Neural cell (in vitro differentiated cells): ENCODE data around the gene ACOX3. TPM values are rescaled to one million over a fixed set of nuclear protein-coding genes. Genes with fewer than 3 reads are reported as not detected.
"Not testable (repeated sequence)": the region's sequence is repeated elsewhere in the genome, so short reads cannot be mapped to it uniquely, and the experiment has no call there.

ENCODE experiments used
- H2AFZ ChIP-seq: fragments of 200-600, 300-800 bp; sonication (generic), shearing (Covaris generic); 2 replicates; pipeline ENCODE4 v1.6.0; 2014; ENCODE audit warnings: low read depth, mild to moderate bottlenecking, antibody characterized with exemption, low read length, moderate library complexity
- H3F3A ChIP-seq: fragments of 200-600 bp; shearing (Covaris generic); 2 replicates; pipeline ENCODE4 v1.6.1; 2016; ENCODE audit warnings: mild to moderate bottlenecking, moderate library complexity, mixed read lengths, antibody characterized with exemption, low read length; ENCODE audit not compliant: insufficient read depth, poor library complexity, severe bottlenecking
- H3K27ac ChIP-seq: fragments of 200-600, 300-800 bp; sonication (generic), shearing (Covaris generic); 2 replicates; pipeline ENCODE4 v1.5.1; 2014; ENCODE audit warnings: mild to moderate bottlenecking, low read length, moderate library complexity
- H3K27me3 ChIP-seq: fragments of 300-800, 200-600 bp; sonication (generic), shearing (Covaris generic); 2 replicates; pipeline ENCODE4 v1.6.0; 2014; ENCODE audit warnings: mild to moderate bottlenecking, low read depth, low read length, moderate library complexity; ENCODE audit not compliant: insufficient read depth
- H3K36me3 ChIP-seq: fragments of 300-800, 200-600 bp; sonication (generic), shearing (Covaris generic); 2 replicates; pipeline ENCODE4 v1.5.1; 2014; ENCODE audit warnings: mild to moderate bottlenecking, antibody characterized with exemption, low read length, moderate library complexity; ENCODE audit not compliant: insufficient read depth
- H3K4me2 ChIP-seq: fragments of 300-800, 200-600 bp; sonication (generic), shearing (Covaris generic); 2 replicates; pipeline ENCODE4 v1.6.0; 2014; ENCODE audit warnings: mild to moderate bottlenecking, low read length
- H3K4me3 ChIP-seq: fragments of 300-800, 200-600 bp; sonication (generic), shearing (Covaris generic); 2 replicates; pipeline ENCODE4 v1.5.1; 2014; ENCODE audit warnings: mild to moderate bottlenecking, low read length, moderate library complexity
- H3K79me2 ChIP-seq: fragments of 200-600 bp; shearing (Covaris generic); replicated peaks from 2 replicates; pipeline ENCODE4 v1.6.0; 2014; ENCODE audit warnings: mild to moderate bottlenecking, low read length, moderate library complexity; ENCODE audit not compliant: insufficient read depth
- H3K9ac ChIP-seq: fragments of 300-800, 200-600 bp; sonication (generic), shearing (Covaris generic); 2 replicates; pipeline ENCODE4 v1.6.1; 2016; ENCODE audit warnings: mild to moderate bottlenecking, low read length, mixed read lengths
- H3K9me2 ChIP-seq: fragments of 200-600 bp; shearing (Covaris generic); 2 replicates; pipeline ENCODE4 v1.6.1; 2016; ENCODE audit warnings: mild to moderate bottlenecking, low read length, mixed read lengths; ENCODE audit not compliant: insufficient read depth
- H3K9me3 ChIP-seq: fragments of 200-600, 300-800 bp; sonication (generic), shearing (Covaris generic); 2 replicates; pipeline ENCODE4 v1.6.1; 2016; ENCODE audit warnings: mild to moderate bottlenecking, mixed run types, low read length, moderate library complexity, mixed read lengths
- H4K20me1 ChIP-seq: fragments of 200-600 bp; shearing (Covaris generic); 2 replicates; pipeline ENCODE4 v1.6.1; 2016; ENCODE audit warnings: mild to moderate bottlenecking, mixed run types; ENCODE audit not compliant: insufficient read depth
- EP300 ChIP-seq: fragments of 450-650 bp; conservative IDR thresholded peaks from 2 replicates; pipeline ENCODE4 v1.6.1; 2014; ENCODE audit warnings: antibody characterized with exemption, mild to moderate bottlenecking, moderate library complexity; ENCODE audit not compliant: poor library complexity, severe bottlenecking
- EZH2 ChIP-seq: fragments of 200-600, 300-800 bp; shearing (Covaris generic), sonication (generic); IDR thresholded peaks from 2 replicates; pipeline ENCODE4 v1.6.1; 2014; ENCODE audit warnings: antibody characterized with exemption, low read length, borderline replicate concordance, mild to moderate bottlenecking; ENCODE audit not compliant: insufficient read depth, poor library complexity, severe bottlenecking
- MXI1 ChIP-seq: fragments of 450-650 bp; conservative IDR thresholded peaks from 2 replicates; pipeline ENCODE4 v1.6.1; 2014; ENCODE audit warnings: antibody characterized with exemption, mild to moderate bottlenecking; ENCODE audit not compliant: poor library complexity, severe bottlenecking
- POLR2AphosphoS5 ChIP-seq: IDR thresholded peaks from 2 replicates; pipeline ENCODE4 v1.6.1; 2012
- RAD21 ChIP-seq: fragments of 450-650 bp; conservative IDR thresholded peaks from 2 replicates; pipeline ENCODE4 v1.6.1; 2014; ENCODE audit warnings: antibody characterized with exemption, mild to moderate bottlenecking, moderate library complexity
- SMC3 ChIP-seq: fragments of 450-650 bp; conservative IDR thresholded peaks from 2 replicates; pipeline ENCODE4 v1.6.1; 2014; ENCODE audit warnings: antibody characterized with exemption, mild to moderate bottlenecking, moderate library complexity; ENCODE audit not compliant: poor library complexity
- TAF1 ChIP-seq: IDR thresholded peaks from 2 replicates; pipeline ENCODE4 v1.6.1; 2012; ENCODE audit warnings: low read depth
- polyA plus RNA-seq: library from polyadenylated mRNA; depleted of rRNA; stranded (reverse); fragments of >200 nt; gene quantifications from 2 replicates; pipeline ENCODE4 v1.2.3, GENCODE V29; 2014
- TF ChIP-seq, protein P1 (sequence below): fragments of 450-650 bp; IDR thresholded peaks from 2 replicates; pipeline ENCODE4 v1.5.1; 2014; ENCODE audit warnings: antibody characterized with exemption, mild to moderate bottlenecking, moderate library complexity; ENCODE audit not compliant: poor library complexity, severe bottlenecking
- TF ChIP-seq, protein P2 (sequence below): IDR thresholded peaks from 2 replicates; pipeline ENCODE4 v1.6.1; 2012; ENCODE audit warnings: borderline replicate concordance

Gene ACOX3
- polyA plus RNA-seq, 1 donor from 2014 or later: 13.2 TPM

DNA sequence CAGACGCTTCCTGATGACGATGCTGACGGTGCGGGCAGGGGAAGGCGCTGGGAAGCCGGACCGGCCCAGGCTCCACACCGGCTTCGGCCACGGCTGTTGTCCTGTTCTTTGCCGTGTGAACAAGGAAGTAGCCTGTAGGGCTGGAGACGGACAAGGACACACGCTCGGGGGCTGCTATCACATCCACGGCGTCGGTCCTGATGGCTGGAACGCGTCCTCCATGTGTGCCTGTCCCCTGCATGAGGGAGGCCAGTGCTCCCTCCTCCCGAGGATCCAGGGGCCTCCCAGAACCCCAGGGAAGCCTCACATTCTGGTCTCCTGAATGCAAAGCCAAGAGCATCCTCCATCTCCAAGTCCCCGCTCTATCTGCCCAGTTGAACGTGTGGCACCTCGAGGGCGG lies 53.8 kb downstream of the ACOX3 start:
- Histone ChIP-seq H4K20me1 (no peaks in the 10 kb centered on the region), H3K9me2 (no peaks in the 10 kb centered on the region), H3K27ac (no peak overlapping the region), H3K36me3 (no peaks in the 10 kb centered on the region), H3K27me3 (no peaks in the 10 kb centered on the region), H3K9me3 (no peaks in the 10 kb centered on the region), H3F3A (no peaks in the 10 kb centered on the region), H3K4me2 (no peak overlapping the region), H2AFZ (no peak overlapping the region), H3K9ac (no peak overlapping the region), H3K4me3 (no peak overlapping the region), H3K79me2 (no peaks in the 10 kb centered on the region)
- TF ChIP-seq SMC3 (no peak), TAF1 (no peak), POLR2AphosphoS5 (no peak), EZH2 (no peak)

DNA sequence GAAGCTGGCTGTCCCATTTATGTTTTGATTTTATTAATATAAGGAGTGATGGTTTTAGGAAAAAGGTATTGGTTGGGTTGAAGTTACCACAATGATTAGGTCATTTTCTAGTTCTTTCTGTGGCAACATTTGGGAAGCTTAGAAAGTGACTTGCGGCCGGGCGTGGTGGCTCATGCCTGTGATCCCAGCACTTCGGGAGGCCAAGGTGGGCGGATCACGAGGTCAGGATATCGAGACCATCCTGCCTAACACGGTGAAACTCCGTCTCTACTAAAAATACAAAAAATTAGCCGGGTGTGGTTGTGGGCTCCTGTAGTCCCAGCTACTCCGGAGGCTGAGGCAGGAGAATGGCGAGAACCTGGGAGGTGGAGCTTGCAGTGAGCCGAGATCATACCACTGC lies 54.4 kb downstream of the ACOX3 start:
- not testable (repeated sequence) for H3K9me2 ChIP-seq, H3K4me2 ChIP-seq, H3K27ac ChIP-seq, H2AFZ ChIP-seq, H3K4me3 ChIP-seq, H3K36me3 ChIP-seq, H3K27me3 ChIP-seq, H4K20me1 ChIP-seq, H3K9me3 ChIP-seq, H3F3A ChIP-seq, H3K79me2 ChIP-seq, H3K9ac ChIP-seq

DNA sequence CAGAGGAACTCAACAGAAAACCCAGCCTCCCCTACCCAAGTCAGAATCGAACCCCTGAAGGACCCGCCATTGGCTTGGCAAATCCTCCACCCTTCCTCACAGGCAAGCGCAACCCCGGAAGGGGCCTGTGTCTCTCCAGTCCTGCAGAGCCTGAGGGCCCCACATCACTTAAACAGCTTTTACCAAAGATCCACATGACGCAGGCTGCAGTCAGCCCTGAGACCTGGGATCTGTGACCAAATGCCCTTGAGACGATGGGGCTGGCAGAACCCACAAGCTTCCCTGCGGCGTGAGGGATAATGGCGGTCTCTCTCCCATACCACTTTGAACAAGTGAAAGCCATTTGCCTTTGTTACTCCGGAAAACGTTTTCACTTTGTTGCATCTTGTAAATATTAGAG lies 54.9 kb downstream of the ACOX3 start:
- H3K79me2 ChIP-seq: no peaks in the 10 kb centered on the region
- H3K4me3 ChIP-seq: no peak overlapping the region
- H4K20me1 ChIP-seq: no peaks in the 10 kb centered on the region
- H3K9me2 ChIP-seq: no peaks in the 10 kb centered on the region
- no peak overlapping the region for H3K27ac ChIP-seq
- H3K27me3 ChIP-seq: no peaks in the 10 kb centered on the region
- no peaks in the 10 kb centered on the region for H3F3A ChIP-seq
- TF ChIP-seq, protein P1, sequence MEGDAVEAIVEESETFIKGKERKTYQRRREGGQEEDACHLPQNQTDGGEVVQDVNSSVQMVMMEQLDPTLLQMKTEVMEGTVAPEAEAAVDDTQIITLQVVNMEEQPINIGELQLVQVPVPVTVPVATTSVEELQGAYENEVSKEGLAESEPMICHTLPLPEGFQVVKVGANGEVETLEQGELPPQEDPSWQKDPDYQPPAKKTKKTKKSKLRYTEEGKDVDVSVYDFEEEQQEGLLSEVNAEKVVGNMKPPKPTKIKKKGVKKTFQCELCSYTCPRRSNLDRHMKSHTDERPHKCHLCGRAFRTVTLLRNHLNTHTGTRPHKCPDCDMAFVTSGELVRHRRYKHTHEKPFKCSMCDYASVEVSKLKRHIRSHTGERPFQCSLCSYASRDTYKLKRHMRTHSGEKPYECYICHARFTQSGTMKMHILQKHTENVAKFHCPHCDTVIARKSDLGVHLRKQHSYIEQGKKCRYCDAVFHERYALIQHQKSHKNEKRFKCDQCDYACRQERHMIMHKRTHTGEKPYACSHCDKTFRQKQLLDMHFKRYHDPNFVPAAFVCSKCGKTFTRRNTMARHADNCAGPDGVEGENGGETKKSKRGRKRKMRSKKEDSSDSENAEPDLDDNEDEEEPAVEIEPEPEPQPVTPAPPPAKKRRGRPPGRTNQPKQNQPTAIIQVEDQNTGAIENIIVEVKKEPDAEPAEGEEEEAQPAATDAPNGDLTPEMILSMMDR: no peak
- TF ChIP-seq TAF1 (no peak), SMC3 (no peak), EZH2 (no peak), POLR2AphosphoS5 (no peak), EP300 (no peak), RAD21 (no peak), MXI1 (no peak)
- TF ChIP-seq, protein P2, sequence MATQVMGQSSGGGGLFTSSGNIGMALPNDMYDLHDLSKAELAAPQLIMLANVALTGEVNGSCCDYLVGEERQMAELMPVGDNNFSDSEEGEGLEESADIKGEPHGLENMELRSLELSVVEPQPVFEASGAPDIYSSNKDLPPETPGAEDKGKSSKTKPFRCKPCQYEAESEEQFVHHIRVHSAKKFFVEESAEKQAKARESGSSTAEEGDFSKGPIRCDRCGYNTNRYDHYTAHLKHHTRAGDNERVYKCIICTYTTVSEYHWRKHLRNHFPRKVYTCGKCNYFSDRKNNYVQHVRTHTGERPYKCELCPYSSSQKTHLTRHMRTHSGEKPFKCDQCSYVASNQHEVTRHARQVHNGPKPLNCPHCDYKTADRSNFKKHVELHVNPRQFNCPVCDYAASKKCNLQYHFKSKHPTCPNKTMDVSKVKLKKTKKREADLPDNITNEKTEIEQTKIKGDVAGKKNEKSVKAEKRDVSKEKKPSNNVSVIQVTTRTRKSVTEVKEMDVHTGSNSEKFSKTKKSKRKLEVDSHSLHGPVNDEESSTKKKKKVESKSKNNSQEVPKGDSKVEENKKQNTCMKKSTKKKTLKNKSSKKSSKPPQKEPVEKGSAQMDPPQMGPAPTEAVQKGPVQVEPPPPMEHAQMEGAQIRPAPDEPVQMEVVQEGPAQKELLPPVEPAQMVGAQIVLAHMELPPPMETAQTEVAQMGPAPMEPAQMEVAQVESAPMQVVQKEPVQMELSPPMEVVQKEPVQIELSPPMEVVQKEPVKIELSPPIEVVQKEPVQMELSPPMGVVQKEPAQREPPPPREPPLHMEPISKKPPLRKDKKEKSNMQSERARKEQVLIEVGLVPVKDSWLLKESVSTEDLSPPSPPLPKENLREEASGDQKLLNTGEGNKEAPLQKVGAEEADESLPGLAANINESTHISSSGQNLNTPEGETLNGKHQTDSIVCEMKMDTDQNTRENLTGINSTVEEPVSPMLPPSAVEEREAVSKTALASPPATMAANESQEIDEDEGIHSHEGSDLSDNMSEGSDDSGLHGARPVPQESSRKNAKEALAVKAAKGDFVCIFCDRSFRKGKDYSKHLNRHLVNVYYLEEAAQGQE: no peak
- H3K9ac ChIP-seq: no peak overlapping the region
- no peak overlapping the region for H2AFZ ChIP-seq
- H3K36me3 ChIP-seq: no peaks in the 10 kb centered on the region
- no peak overlapping the region for H3K4me2 ChIP-seq
- H3K9me3 ChIP-seq: no peaks in the 10 kb centered on the region
